GM12872 (cell line): ENCODE data around the gene SORCS1.

Experiments
- TF ChIP-seq, protein P1 (sequence below): IDR thresholded peaks from 3 replicates; pipeline ENCODE4 v1.5.1; 2011; ENCODE audit warnings: low read depth, mild to moderate bottlenecking, low read length, moderate library complexity; ENCODE audit not compliant: insufficient read depth

Gene SORCS1

DNA sequence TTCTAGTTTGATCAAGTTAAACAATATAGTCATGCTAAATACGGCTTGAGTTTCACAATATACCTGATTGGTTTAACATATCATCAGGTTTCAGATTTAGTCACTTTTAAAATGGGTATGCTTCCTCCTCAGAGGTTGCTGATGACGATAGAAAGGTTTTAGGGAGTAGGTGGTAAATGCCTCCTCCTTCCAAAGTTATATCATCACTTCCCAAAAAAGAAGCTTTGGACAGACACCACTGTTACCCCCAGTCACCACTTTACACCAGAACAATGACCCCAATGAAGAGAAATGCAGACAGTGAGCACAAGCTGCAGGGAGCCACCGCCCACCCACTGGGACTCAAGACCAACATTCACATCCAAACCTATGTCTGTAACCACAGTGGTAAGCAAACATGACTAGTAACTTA is 244.6 kb downstream of the SORCS1 start:
- TF ChIP-seq, protein P1, sequence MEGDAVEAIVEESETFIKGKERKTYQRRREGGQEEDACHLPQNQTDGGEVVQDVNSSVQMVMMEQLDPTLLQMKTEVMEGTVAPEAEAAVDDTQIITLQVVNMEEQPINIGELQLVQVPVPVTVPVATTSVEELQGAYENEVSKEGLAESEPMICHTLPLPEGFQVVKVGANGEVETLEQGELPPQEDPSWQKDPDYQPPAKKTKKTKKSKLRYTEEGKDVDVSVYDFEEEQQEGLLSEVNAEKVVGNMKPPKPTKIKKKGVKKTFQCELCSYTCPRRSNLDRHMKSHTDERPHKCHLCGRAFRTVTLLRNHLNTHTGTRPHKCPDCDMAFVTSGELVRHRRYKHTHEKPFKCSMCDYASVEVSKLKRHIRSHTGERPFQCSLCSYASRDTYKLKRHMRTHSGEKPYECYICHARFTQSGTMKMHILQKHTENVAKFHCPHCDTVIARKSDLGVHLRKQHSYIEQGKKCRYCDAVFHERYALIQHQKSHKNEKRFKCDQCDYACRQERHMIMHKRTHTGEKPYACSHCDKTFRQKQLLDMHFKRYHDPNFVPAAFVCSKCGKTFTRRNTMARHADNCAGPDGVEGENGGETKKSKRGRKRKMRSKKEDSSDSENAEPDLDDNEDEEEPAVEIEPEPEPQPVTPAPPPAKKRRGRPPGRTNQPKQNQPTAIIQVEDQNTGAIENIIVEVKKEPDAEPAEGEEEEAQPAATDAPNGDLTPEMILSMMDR = no peak

DNA sequence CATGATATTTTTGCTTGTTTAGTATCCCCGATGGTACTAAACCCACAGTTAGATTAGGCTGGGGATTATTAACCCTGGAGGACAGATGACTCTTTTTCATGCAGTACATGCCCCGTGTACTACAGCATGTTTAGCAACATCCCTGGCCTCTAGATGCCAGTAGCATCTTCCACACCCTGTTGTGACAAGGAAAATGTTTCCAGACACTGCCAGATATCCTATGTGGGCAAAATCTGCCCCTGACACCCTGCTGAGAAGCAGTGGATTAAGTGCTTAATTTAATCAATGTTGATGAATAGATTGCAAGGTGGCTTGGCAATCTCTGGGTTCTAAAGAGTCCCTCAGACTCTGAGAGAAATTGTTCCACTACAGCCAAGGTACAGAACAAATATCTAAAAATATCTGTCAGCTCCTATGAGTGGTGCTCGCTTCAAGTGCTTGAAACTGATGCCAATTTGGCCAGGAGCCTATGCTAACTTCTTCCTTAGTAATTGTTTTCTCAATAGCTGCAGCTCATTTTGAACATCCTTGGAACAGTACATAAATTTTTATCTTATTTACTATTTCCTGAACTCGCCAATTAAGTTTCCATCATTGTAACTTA is 247.0 kb downstream of the SORCS1 start:
- TF ChIP-seq, protein P1 = no peak

DNA sequence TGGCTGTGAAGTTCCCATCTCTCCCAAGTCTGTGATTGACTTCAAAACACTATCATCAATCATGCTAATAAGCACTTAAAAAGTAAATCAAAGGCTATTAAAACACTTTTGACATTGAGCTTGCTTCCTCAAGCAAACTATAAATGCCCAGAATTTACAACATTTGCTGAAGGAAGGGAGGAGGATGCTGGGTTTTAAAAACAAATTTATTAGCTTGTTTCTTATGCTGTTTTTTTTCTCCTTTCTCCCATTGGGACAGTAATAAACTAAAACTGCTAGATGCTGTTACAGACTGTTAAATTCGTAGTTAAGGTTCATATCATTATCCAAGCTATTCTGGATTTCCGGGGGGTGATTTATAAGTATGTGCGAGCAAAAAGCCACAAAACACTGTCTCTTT is 250.5 kb downstream of the SORCS1 start:
- TF ChIP-seq, protein P1 = no peak

DNA sequence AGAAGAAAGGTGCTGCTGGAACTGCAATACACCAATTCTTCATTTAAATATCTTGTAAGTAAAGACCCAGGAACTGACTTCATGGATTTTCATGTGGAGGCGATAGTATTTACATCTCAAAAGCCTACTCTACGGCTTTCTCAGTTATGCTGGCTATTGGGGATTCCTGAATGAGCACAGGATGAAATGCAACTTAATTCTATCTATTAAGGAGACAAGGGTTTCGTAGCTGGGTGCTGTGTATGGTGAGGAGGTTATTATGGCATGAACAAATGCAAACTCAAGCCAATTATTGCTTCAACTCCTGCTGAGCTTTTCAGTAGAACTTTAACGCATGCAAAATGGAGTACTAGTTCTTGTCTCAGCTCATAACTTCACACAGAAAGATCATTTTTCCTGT is 251.2 kb downstream of the SORCS1 start:
- TF ChIP-seq, protein P1 = no peak

DNA sequence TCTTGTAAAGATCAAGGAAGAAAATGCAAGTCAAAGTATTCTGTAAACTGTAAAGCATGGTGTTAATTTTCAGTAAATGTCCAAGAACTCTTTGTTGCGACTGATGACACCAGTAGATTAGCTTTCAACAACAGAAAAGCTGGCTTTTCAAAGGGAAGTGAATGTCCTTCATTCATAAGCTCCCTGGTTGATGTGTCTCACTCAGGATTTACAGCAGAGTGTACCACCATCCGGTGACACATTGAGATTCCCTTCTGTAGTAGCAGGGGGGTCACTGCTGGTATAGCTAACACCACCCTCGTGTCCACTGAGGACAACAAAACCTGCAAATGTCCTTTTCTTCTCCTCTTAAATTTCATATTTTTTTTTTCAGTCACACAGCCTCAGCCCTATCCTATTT is 253.4 kb downstream of the SORCS1 start:
- TF ChIP-seq, protein P1 = no peak

DNA sequence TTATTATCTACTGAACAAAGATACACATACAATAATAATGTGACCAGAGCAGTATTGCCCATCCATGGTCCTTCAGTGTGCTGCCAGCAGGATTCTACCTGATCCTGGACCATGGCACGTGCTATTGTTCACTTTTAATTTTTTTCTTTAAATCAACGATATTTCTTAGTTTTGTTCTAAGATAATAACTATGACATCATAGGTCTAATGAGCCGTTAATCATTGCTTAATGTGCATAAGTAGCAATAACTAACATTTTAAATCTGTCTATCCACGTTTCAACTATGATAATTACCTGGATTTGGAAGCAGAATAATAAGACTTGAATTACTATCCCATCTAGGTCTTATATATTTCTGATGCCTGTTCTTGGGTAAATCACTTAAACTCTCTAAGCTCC is 253.8 kb downstream of the SORCS1 start:
- TF ChIP-seq, protein P1 = no peak

DNA sequence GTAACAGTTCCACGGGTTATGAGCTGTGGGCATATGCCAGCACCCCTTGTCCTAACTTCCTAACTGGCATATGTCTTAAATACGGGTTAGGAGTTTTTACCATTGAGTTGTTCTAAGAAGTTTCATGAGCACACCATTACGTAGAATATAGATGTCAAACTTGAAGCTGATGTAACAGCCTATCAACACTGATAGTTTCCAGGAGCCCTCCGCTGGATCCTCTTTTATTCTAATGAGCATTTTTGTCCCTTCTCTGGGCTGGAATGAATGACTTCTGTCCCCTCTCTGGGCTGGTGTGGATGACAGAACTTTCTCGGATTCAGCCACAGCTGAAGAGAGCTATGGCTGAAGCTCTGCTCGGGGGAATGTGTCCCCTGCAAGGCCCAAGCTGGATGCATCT is 256.3 kb downstream of the SORCS1 start:
- TF ChIP-seq, protein P1 = no peak
